A673 (cell line): Measurements from ENCODE around the gene NFS1. TPM values are rescaled to one million over a fixed set of nuclear protein-coding genes. Genes with fewer than 3 reads are reported as not detected.

ENCODE experiments used
- BruUV-seq: library from RNA; stranded (reverse); fragments of 400-500 nt; replicated peaks from 2 replicates; lab custom pipeline; 2021; lab: Mats Ljungman, UMichigan
- CTCF ChIA-PET: fragments of 300-600 bp; sonication (Branson Sonifier 250); formaldehyde crosslinking; loops from one replicate; lab custom pipeline; 2022; ENCODE audit warnings: antibody characterized with exemption; lab: Charles Lee
- POLR2A ChIA-PET: fragments of 300-600 bp; sonication (Branson Sonifier 250); formaldehyde crosslinking; loops from one replicate; lab custom pipeline; 2022; ENCODE audit warnings: antibody characterized with exemption; ENCODE audit not compliant: low non-redundant PET; lab: Charles Lee
- DNase-seq: peaks from one replicate; pipeline ENCODE4 v3.0.0-alpha.2; 2015; ENCODE audit warnings: low spot score
- H3K27ac ChIP-seq: fragments of 200-600 bp; sonication (generic); 2 replicates; pipeline ENCODE4 v1.5.1; 2016; ENCODE audit warnings: mixed run types, low read depth, mild to moderate bottlenecking, mixed read lengths, antibody characterized with exemption, low read length; ENCODE audit not compliant: poor library complexity, severe bottlenecking
- H3K27me3 ChIP-seq: fragments of 200-600 bp; sonication (generic); replicated peaks from 2 replicates; pipeline ENCODE4 v1.6.1; 2017; ENCODE audit warnings: mixed run types, low read depth, mild to moderate bottlenecking, mixed read lengths, antibody characterized with exemption, low read length; ENCODE audit not compliant: insufficient read depth, poor library complexity
- H3K36me3 ChIP-seq: fragments of 200-600 bp; sonication (generic); 2 replicates; pipeline ENCODE4 v1.6.1; 2016; ENCODE audit warnings: mixed run types, mild to moderate bottlenecking, mixed read lengths, antibody characterized with exemption, low read length; ENCODE audit not compliant: insufficient read depth, poor library complexity, severe bottlenecking
- H3K4me1 ChIP-seq: fragments of 200-600 bp; sonication (generic); 2 replicates; pipeline ENCODE4 v1.6.1; 2017; ENCODE audit warnings: mixed run types, mild to moderate bottlenecking, mixed read lengths, antibody characterized with exemption, low read length; ENCODE audit not compliant: insufficient read depth, poor library complexity, severe bottlenecking
- H3K4me3 ChIP-seq: fragments of 200-600 bp; sonication (generic); 2 replicates; pipeline ENCODE4 v1.5.1; 2016; ENCODE audit warnings: low read depth, mixed run types, mild to moderate bottlenecking, mixed read lengths, low read length; ENCODE audit not compliant: poor library complexity, severe bottlenecking
- H3K9me3 ChIP-seq: fragments of 200-600 bp; sonication (generic); 2 replicates; pipeline ENCODE4 v1.6.1; 2016; ENCODE audit warnings: mixed run types, low read depth, mild to moderate bottlenecking, mixed read lengths, antibody characterized with exemption, low read length; ENCODE audit not compliant: poor library complexity, severe bottlenecking
- CTCF ChIP-seq: fragments of 300-800, 200-600 bp; sonication (generic); conservative IDR thresholded peaks from 2 replicates; pipeline ENCODE4 v1.5.1; 2017; ENCODE audit warnings: low read depth, mild to moderate bottlenecking, antibody characterized with exemption, low read length, moderate library complexity, mixed read lengths
- EZH2 ChIP-seq: fragments of 200-600 bp; sonication (generic); IDR thresholded peaks from 2 replicates; pipeline ENCODE4 v1.6.1; 2017; ENCODE audit warnings: borderline replicate concordance, low read depth, mild to moderate bottlenecking, mixed read lengths, antibody characterized with exemption, low read length; ENCODE audit not compliant: poor library complexity, severe bottlenecking
- intact Hi-C: fragments of 100-400 bp; cut with micrococcal nuclease; formaldehyde crosslinking; loops from one replicate; pipeline ENCODE4 v1.10.0; 2022; ENCODE audit not compliant: unreplicated experiment
- total RNA-seq: library from RNA; stranded (reverse); gene quantifications from 2 replicates; pipeline ENCODE4 v1.2.3, GENCODE V29; 2021

NFS1 gene
- total RNA-seq, 1 experiment from 2014 or later, result 22.2 TPM

GRCh38 chr20:35648836-35649235 is 50.3 kb downstream of the NFS1 start:
- intact Hi-C loops, result no loop called here
- ChIA-PET CTCF (no interaction called here), POLR2A (no interaction called here)
- Histone ChIP-seq H3K36me3 (peaks cover 50% of the 10 kb centered on the region), H3K9me3 (no peaks in the 10 kb centered on the region), H3K4me3 (no peak overlapping the region), H3K4me1 (no peaks in the 10 kb centered on the region), H3K27me3 (no peaks in the 10 kb centered on the region), H3K27ac (no peak overlapping the region)
- BruUV-seq, result no TSS peak
- TF ChIP-seq EZH2 (no peak), CTCF (no peak)
- DNase-seq, result no peak

GRCh38 chr20:35644806-35645205 is 54.3 kb downstream of the NFS1 start:
- POLR2A ChIA-PET, result no interaction called here
- Histone ChIP-seq H3K36me3 (peaks cover 18% of the 10 kb centered on the region), H3K27ac (no peak overlapping the region), H3K9me3 (no peaks in the 10 kb centered on the region), H3K4me3 (no peak overlapping the region), H3K27me3 (no peaks in the 10 kb centered on the region), H3K4me1 (peaks cover 7% of the 10 kb centered on the region)
- CTCF ChIA-PET, result no interaction called here
- DNase-seq, result no peak
- no peak for TF ChIP-seq CTCF
- TF ChIP-seq EZH2, result no peak
- BruUV-seq, result no TSS peak
- intact Hi-C loops, result no loop called here

GRCh38 chr20:35643045-35643444 is 56.1 kb downstream of the NFS1 start:
- no peak overlapping the region for H3K4me3 ChIP-seq
- H3K9me3 ChIP-seq, result no peaks in the 10 kb centered on the region
- peaks cover 7% of the 10 kb centered on the region for H3K4me1 ChIP-seq
- TF ChIP-seq EZH2 (no peak), CTCF (no peak)
- ChIA-PET POLR2A (no interaction called here), CTCF (no interaction called here)
- H3K27me3 ChIP-seq, result no peaks in the 10 kb centered on the region
- BruUV-seq, result no TSS peak
- H3K36me3 ChIP-seq, result peaks cover 5% of the 10 kb centered on the region
- H3K27ac ChIP-seq, result no peak overlapping the region
- intact Hi-C loops, result no loop called here
- no peak for DNase-seq
